ENCODE results near the gene BCAS1. TPM values are rescaled to one million over a fixed set of nuclear protein-coding genes. Genes with fewer than 3 reads are reported as not detected.

BCAS1 gene
- total and polyA plus RNA-seq, 2 donors (not counting 1 experiment from before 2014, with no cell fraction given): 0.97 to 1.1 TPM

- Histone ChIP-seq H3K4me1 (ENCODE audit: control insufficient read depth in 2 of 2, insufficient read depth in 2 of 2, low read length in 2 of 2) (peaks cover 13 to 17% of the 10 kb centered on the region in 2 donors), H3K4me2 (replicated peaks; ENCODE audit: low read depth, low read length, poor library complexity, severe bottlenecking) (no peak overlapping the region), H3K79me2 (ENCODE audit: control insufficient read depth, insufficient read depth, low read length) (no peaks in the 10 kb centered on the region), H3K27me3 (replicated peaks in 1 of 4; ENCODE audit: control extremely low read depth in 1 of 4, control insufficient read depth in 3 of 4, insufficient read depth in 4 of 4, low read length in 3 of 4) (no peaks in the 10 kb centered on the region), H3K9ac (ENCODE audit: low read length) (no peak overlapping the region), H2AFZ (ENCODE audit: insufficient read depth, low read depth, low read length, poor library complexity, severe bottlenecking) (no peak overlapping the region), H3K9me3 (ENCODE audit: control extremely low read depth in 1 of 3, control insufficient read depth in 2 of 3, insufficient read depth in 1 of 3, low read length in 2 of 3) (peaks cover 0 to 1% (median 0%) of the 10 kb centered on the region in 3 donors), H3K4me3 (ENCODE audit: control extremely low read depth in 1 of 5, extremely low read depth in 1 of 5, insufficient read depth in 1 of 5, low read depth in 2 of 5, low read length in 4 of 5) (no peak overlapping the region), H3K27ac (ENCODE audit: low read length in 2 of 2) (no peak overlapping the region), H4K20me1 (ENCODE audit: control insufficient read depth, insufficient read depth, low read length, poor library complexity, severe bottlenecking) (no peaks in the 10 kb centered on the region), H3K36me3 (replicated peaks in 1 of 2; ENCODE audit: control extremely low read depth in 1 of 2, control insufficient read depth in 1 of 2, extremely low read depth in 1 of 2, insufficient read depth in 2 of 2, low read length in 1 of 2) (no peaks in the 10 kb centered on the region)
- Mint-ChIP-seq H3K9me3 (ENCODE audit: insufficient read depth) (no peaks in the 10 kb centered on the region), H3K27ac (no peak overlapping the region), H3K4me1 (peaks cover 28% of the 10 kb centered on the region), H3K27me3 (no peaks in the 10 kb centered on the region), H3K4me3 (no peak overlapping the region)
- DNase-seq: no peak
- CTCF ChIA-PET: no interaction called here
- ATAC-seq (ENCODE audit: low read depth): no peak
- TF ChIP-seq, protein P1, sequence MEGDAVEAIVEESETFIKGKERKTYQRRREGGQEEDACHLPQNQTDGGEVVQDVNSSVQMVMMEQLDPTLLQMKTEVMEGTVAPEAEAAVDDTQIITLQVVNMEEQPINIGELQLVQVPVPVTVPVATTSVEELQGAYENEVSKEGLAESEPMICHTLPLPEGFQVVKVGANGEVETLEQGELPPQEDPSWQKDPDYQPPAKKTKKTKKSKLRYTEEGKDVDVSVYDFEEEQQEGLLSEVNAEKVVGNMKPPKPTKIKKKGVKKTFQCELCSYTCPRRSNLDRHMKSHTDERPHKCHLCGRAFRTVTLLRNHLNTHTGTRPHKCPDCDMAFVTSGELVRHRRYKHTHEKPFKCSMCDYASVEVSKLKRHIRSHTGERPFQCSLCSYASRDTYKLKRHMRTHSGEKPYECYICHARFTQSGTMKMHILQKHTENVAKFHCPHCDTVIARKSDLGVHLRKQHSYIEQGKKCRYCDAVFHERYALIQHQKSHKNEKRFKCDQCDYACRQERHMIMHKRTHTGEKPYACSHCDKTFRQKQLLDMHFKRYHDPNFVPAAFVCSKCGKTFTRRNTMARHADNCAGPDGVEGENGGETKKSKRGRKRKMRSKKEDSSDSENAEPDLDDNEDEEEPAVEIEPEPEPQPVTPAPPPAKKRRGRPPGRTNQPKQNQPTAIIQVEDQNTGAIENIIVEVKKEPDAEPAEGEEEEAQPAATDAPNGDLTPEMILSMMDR (IDR thresholded peaks at IDR 0.05): no peak
- TF ChIP-seq EZH2 (IDR thresholded peaks at IDR 0.05; ENCODE audit: borderline replicate concordance, insufficient read depth, low read depth, low read length, poor library complexity, severe bottlenecking): no peak
- intact Hi-C loops (cut with micrococcal nuclease): no loop called here
- 80% methylated on average over 1 of the region's 3 CpGs for WGBS (ENCODE audit: insufficient coverage)
- POLR2A ChIA-PET: no interaction called here
These were observed 15.5 kb upstream of the BCAS1 start for GRCh38 chr20:54085910-54086309.

GRCh38 chr20:54085425-54085824, 15.0 kb upstream of the BCAS1 start:
- Histone ChIP-seq H2AFZ (ENCODE audit: insufficient read depth, low read depth, low read length, poor library complexity, severe bottlenecking) (no peak overlapping the region), H3K27me3 (replicated peaks in 1 of 4; ENCODE audit: control extremely low read depth in 1 of 4, control insufficient read depth in 3 of 4, insufficient read depth in 4 of 4, low read length in 3 of 4) (no peaks in the 10 kb centered on the region), H4K20me1 (ENCODE audit: control insufficient read depth, insufficient read depth, low read length, poor library complexity, severe bottlenecking) (no peaks in the 10 kb centered on the region), H3K4me3 (ENCODE audit: control extremely low read depth in 1 of 5, extremely low read depth in 1 of 5, insufficient read depth in 1 of 5, low read depth in 2 of 5, low read length in 4 of 5) (no peak overlapping the region), H3K79me2 (ENCODE audit: control insufficient read depth, insufficient read depth, low read length) (no peaks in the 10 kb centered on the region), H3K9me3 (ENCODE audit: control extremely low read depth in 1 of 3, control insufficient read depth in 2 of 3, insufficient read depth in 1 of 3, low read length in 2 of 3) (no peaks in the 10 kb centered on the region), H3K4me2 (replicated peaks; ENCODE audit: low read depth, low read length, poor library complexity, severe bottlenecking) (no peak overlapping the region), H3K4me1 (ENCODE audit: control insufficient read depth in 2 of 2, insufficient read depth in 2 of 2, low read length in 2 of 2) (peaks cover 8 to 12% of the 10 kb centered on the region in 2 donors), H3K27ac (ENCODE audit: low read length in 2 of 2) (no peak overlapping the region), H3K9ac (ENCODE audit: low read length) (no peak overlapping the region), H3K36me3 (replicated peaks in 1 of 2; ENCODE audit: control extremely low read depth in 1 of 2, control insufficient read depth in 1 of 2, extremely low read depth in 1 of 2, insufficient read depth in 2 of 2, low read length in 1 of 2) (no peaks in the 10 kb centered on the region)
- no peak overlapping the region for H3K4me3 Mint-ChIP-seq
- DNase-seq (no peak), ATAC-seq (ENCODE audit: low read depth) (no peak)
- H3K4me1 Mint-ChIP-seq: peaks cover 26% of the 10 kb centered on the region
- intact Hi-C loops (cut with micrococcal nuclease): no loop called here
- no peak overlapping the region for H3K27ac Mint-ChIP-seq
- no peaks in the 10 kb centered on the region for H3K9me3 Mint-ChIP-seq (ENCODE audit: insufficient read depth)
- POLR2A ChIA-PET: no interaction called here
- CTCF ChIA-PET: no interaction called here
- WGBS (ENCODE audit: insufficient coverage): no CpG with 5 or more reads among the region's 1 CpG
- TF ChIP-seq, protein P1 (IDR thresholded peaks at IDR 0.05): no peak
- no peak for TF ChIP-seq EZH2 (IDR thresholded peaks at IDR 0.05; ENCODE audit: borderline replicate concordance, insufficient read depth, low read depth, low read length, poor library complexity, severe bottlenecking)
- H3K27me3 Mint-ChIP-seq: no peaks in the 10 kb centered on the region

Data from B cell (primary cell).